Peyer's patch (tissue), 4 donors: ENCODE results near the gene VAMP8. TPM values are rescaled to one million over a fixed set of nuclear protein-coding genes. Genes with fewer than 3 reads are reported as not detected.
A peak's percentile ranks its signal among the peaks of the same experiment; 100 is the strongest.

Source experiments
- DNase-seq, 3 donors: peaks; one replicate each; pipeline ENCODE4 v3.0.0-alpha.2; 2017 to 2019
- H3K27ac ChIP-seq, 4 donors: fragments of 200-600 bp; sonication (generic); one replicate each; pipeline ENCODE4 v1.5.1; 2016 to 2019
- H3K27me3 ChIP-seq, 2 donors: fragments of 200-600 bp; sonication (generic); one replicate each; pipeline ENCODE4 v1.5.1; 2019
- H3K36me3 ChIP-seq, 3 donors: fragments of 200-600 bp; sonication (generic); one replicate each; pipeline ENCODE4 v1.5.1; 2016 to 2019
- H3K4me1 ChIP-seq, 4 donors: fragments of 200-600 bp; sonication (generic); one replicate each; pipeline ENCODE4 v1.5.1; 2016 to 2019
- H3K4me3 ChIP-seq, 4 donors: fragments of 200-600 bp; sonication (generic); 1 replicate in 3 of 4; 2 replicates in 1 of 4; pipeline ENCODE4 v1.5.1; 2016 to 2019; ENCODE audit warnings: mild to moderate bottlenecking in 1 of 4
- H3K9me3 ChIP-seq, 4 donors: fragments of 200-600 bp; sonication (generic); one replicate each; pipeline ENCODE4 v1.5.1; 2016 to 2019; ENCODE audit warnings: mild to moderate bottlenecking in 1 of 4
- POLR2A ChIP-seq, 2 donors: fragments of 450-650 bp; IDR thresholded peaks; one replicate each; pipeline ENCODE4 v1.5.1; 2017; ENCODE audit warnings: antibody characterized with exemption in 2 of 2, mild to moderate bottlenecking in 2 of 2, moderate library complexity in 2 of 2
- total RNA-seq, 4 donors: library from RNA; depleted of rRNA; stranded (reverse); fragments of >200 nt; gene quantifications; one replicate each; pipeline ENCODE4 v1.1.0, GENCODE V29; 2016
- TF ChIP-seq, protein P1 (sequence below), 6 experiments: fragments of 450-650 bp in 4 of 6; fragments of 200-600 bp in 2 of 6; sonication (generic) in 1 of 6; IDR thresholded peaks; one replicate each; pipeline ENCODE4 v1.5.1; 2017 to 2019; ENCODE audit warnings: antibody characterized with exemption in 6 of 6, mild to moderate bottlenecking in 3 of 6, moderate library complexity in 1 of 6

The VAMP8 gene
- total RNA-seq, 4 donors from 2014 or later, result 75.1 to 189 (median 112) TPM

DNA sequence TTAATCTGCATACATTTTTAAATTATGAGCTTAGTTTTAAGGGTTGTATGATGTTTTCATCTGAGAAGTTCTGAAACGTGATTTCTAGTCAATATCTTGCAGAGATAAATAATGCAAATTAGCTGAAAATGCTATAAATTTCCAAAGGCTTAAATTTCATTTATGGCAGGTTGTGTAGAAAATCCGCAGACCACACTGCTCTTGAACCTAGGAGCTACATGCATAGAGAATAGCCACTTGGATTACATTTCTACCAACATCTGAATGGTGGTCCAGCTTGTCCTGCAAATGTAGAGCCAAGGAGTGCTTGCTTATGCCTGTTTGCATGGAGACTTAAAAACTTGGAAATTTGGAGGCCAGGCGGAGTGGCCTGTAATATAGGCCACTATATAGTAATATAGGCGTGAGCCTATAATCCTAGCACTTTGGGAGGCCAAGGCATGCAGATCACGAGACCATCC lies 31.6 kb upstream of the VAMP8 start:
- no peaks in the 10 kb centered on the region for H3K9me3 ChIP-seq
- no peak overlapping the region for H3K4me3 ChIP-seq
- peaks cover 0 to 77% (median 2%) of the 10 kb centered on the region in 3 donors for H3K36me3 ChIP-seq
- DNase-seq, result no peak
- peaks cover 0 to 32% (median 1%) of the 10 kb centered on the region in 4 donors for H3K4me1 ChIP-seq
- no peaks in the 10 kb centered on the region for H3K27me3 ChIP-seq
- TF ChIP-seq POLR2A (IDR thresholded peaks at IDR 0.05), result no peak
- TF ChIP-seq, protein P1, sequence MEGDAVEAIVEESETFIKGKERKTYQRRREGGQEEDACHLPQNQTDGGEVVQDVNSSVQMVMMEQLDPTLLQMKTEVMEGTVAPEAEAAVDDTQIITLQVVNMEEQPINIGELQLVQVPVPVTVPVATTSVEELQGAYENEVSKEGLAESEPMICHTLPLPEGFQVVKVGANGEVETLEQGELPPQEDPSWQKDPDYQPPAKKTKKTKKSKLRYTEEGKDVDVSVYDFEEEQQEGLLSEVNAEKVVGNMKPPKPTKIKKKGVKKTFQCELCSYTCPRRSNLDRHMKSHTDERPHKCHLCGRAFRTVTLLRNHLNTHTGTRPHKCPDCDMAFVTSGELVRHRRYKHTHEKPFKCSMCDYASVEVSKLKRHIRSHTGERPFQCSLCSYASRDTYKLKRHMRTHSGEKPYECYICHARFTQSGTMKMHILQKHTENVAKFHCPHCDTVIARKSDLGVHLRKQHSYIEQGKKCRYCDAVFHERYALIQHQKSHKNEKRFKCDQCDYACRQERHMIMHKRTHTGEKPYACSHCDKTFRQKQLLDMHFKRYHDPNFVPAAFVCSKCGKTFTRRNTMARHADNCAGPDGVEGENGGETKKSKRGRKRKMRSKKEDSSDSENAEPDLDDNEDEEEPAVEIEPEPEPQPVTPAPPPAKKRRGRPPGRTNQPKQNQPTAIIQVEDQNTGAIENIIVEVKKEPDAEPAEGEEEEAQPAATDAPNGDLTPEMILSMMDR (IDR thresholded peaks at IDR 0.05), result no peak
- no peak overlapping the region for H3K27ac ChIP-seq

DNA sequence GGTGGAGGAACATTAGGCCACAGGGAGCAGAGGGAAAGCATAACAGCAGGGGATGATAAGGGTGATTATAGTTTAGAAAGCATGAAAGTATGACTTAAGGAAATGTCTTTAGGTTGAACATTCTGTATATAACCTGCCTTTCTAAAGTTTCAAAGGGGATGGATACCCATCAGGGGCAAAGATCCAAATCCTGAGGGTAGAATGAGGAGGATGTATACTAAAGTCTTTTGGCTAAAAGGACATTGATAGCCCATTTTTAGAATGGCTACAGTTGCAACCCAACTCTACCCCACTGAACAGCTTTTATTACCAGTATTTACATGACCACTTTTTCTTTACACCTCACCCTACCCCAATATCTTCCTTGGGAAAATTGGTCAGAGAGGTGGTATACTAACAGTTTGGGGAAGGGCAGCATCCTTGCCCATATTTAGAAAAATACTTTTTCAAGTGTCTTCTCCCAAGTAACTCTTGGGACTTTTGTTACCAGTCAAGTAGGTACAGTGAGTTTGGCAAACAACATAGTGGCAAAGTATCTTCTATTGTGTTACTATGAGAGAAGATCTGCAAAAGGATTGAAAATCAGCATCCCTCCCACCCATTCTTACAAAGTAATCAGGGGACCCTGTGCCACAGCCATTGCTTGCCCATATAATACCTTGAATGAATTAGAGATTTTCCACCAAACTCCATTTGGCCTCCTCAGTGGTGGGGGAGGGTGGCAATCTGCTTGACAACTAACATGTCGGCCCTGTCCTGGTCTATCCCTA lies 30.1 kb upstream of the VAMP8 start:
- DNase-seq, result no peak

DNA sequence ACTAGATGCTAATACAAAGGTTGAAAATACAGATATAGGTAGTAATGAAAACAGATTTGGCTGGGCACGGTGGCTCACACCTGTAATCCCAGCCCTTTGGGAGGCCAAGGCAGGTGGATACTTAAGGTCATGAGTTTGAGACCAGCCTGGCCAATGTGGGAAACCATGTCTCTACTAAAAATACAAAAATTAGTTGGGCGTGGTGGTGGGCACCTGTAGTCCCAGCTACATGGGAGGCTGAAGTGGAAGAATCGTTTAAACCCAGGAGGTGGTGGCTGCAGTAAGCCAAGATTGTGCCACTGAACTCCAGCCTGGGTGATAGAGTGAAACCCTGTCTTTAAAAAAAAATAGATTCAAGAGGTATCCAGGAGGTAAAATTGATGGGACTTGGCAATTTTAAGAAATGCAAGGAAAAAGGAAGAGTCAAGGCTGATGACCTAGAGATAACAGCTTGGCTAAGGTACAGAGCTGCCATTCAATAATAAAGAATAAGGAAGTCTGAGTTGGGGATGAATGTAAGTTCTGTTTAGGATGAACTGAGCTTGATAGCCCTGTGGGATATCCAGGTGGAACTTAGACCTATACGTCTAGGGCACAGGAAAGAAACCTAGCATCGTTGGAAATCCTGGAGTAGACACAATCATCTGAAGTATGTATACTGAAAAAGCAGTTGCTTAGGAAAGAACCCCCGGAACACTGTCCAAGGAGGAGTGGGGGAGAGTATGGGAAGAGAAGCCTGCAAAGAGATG lies 29.4 kb upstream of the VAMP8 start:
- Histone ChIP-seq H3K4me1 (peaks cover 0 to 18% (median 0%) of the 10 kb centered on the region in 4 donors), H3K36me3 (peaks cover 0 to 79% (median 0%) of the 10 kb centered on the region in 3 donors), H3K4me3 (no peak overlapping the region), H3K9me3 (no peaks in the 10 kb centered on the region), H3K27me3 (no peaks in the 10 kb centered on the region), H3K27ac (no peak overlapping the region)
- no peak for DNase-seq
- TF ChIP-seq POLR2A (IDR thresholded peaks at IDR 0.05), result no peak
- TF ChIP-seq, protein P1 (IDR thresholded peaks at IDR 0.05), result no peak

More for the DNA sequence above, 30.1 kb upstream of the VAMP8 start:
- Histone ChIP-seq H3K27me3 (no peaks in the 10 kb centered on the region), H3K36me3 (peaks cover 0 to 79% (median 2%) of the 10 kb centered on the region in 3 donors), H3K4me3 (no peak overlapping the region), H3K9me3 (no peaks in the 10 kb centered on the region), H3K4me1 (peaks cover 0 to 24% (median 0%) of the 10 kb centered on the region in 4 donors), H3K27ac (no peak overlapping the region)
- TF ChIP-seq POLR2A (IDR thresholded peaks at IDR 0.05), result no peak
- TF ChIP-seq, protein P1 (IDR thresholded peaks at IDR 0.05), result no peak

DNA sequence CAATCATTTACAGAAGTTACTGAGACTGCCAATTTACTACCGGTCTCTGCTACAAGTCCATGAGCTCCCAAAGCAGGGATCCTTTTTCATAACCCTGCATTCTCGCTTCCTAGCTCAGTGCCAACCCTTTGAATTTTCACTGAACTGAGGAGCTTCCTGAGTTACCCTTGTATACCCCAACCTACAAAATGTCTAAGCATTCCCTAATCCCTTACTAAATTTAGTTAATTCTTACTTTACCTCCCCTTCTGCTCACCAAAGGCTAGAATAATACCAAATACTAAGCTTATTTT lies 28.8 kb upstream of the VAMP8 start:
- peaks cover 0 to 16% (median 0%) of the 10 kb centered on the region in 4 donors for H3K4me1 ChIP-seq
- peaks cover 0 to 79% (median 0%) of the 10 kb centered on the region in 3 donors for H3K36me3 ChIP-seq
- H3K27ac ChIP-seq, result no peak overlapping the region
- TF ChIP-seq, protein P1 (IDR thresholded peaks at IDR 0.05), result no peak
- TF ChIP-seq POLR2A (IDR thresholded peaks at IDR 0.05), result no peak
- no peaks in the 10 kb centered on the region for H3K27me3 ChIP-seq
- no peaks in the 10 kb centered on the region for H3K9me3 ChIP-seq
- DNase-seq, result no peak
- H3K4me3 ChIP-seq, result no peak overlapping the region

DNA sequence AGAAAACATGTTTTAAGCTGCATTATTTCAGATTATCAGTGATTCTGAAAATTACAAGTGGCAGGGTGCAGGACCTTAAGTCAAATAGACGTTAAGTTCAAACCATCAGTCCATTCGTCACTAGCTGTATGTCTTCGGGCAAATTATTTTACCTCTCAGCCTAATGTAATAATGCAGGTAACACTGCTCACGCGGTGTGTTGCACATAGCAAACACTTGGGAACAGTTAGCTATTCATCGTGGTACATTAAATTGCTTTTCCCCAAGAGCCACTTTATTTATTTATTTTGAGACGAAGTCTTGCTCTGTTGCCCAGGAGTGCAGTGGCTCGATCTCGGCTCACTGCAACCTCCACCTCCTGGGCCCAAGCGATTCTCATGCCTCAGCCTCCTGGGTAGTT lies 28.3 kb upstream of the VAMP8 start:
- no peak overlapping the region for H3K4me3 ChIP-seq
- H3K27ac ChIP-seq, result peak overlapping the region in 1 of 4 donors; percentile 18
- no peaks in the 10 kb centered on the region for H3K9me3 ChIP-seq
- H3K4me1 ChIP-seq, result peaks cover 0 to 14% (median 0%) of the 10 kb centered on the region in 4 donors
- H3K27me3 ChIP-seq, result no peaks in the 10 kb centered on the region
- DNase-seq, result no peak
- H3K36me3 ChIP-seq, result peaks cover 0 to 79% (median 0%) of the 10 kb centered on the region in 3 donors
- TF ChIP-seq, protein P1 (IDR thresholded peaks at IDR 0.05), result no peak
- TF ChIP-seq POLR2A (IDR thresholded peaks at IDR 0.05), result no peak
